ENCODE data around the gene OR13A1. TPM values are rescaled to one million over a fixed set of nuclear protein-coding genes. Genes with fewer than 3 reads are reported as not detected.
"Not testable (repeated sequence)": the region's sequence is repeated elsewhere in the genome, so short reads cannot be mapped to it uniquely, and the experiment has no call there.

OR13A1 gene
- total RNA-seq, 1 experiment from 2014 or later, result not detected

- no peak for DNase-seq (ENCODE audit: low read depth)
Measured at GRCh38 chr10:45282061-45282460, 33.3 kb downstream of the OR13A1 start.

- DNase-seq (ENCODE audit: low read depth), result no peak
Measured at GRCh38 chr10:45280113-45280760, 35.2 kb downstream of the OR13A1 start.

- no peak for DNase-seq (ENCODE audit: low read depth)
Measured at GRCh38 chr10:45279682-45280081, 35.7 kb downstream of the OR13A1 start.

DNA sequence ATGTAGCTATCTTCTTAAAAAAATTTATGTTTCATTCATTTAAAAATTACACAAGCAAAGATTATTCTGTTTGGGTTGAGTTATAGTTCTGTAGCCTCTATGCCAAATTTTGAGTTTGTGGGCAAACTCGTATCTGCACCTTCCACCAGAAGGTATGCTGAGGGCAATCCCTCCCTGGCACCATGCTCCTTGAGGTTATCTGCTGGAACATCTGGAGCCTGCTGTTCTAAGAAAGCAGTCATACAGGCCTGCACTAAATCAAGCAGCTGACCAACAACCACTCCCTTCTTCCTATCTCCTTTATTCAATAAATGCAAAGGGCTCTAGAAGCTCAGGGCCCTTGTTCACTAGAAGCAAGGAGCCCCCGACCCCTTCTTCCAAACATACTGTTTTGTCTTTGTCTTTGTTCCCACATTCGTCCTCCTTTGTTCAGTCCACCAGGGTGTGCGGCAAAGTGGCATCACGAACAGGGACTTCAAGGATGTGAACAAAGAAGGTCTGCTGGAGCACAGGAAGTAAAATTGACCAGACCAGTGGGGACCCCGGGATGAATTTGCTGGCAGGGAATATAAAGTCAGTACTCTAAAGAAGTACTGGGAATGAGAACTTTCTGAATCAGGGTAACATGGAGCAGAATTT, 36.4 kb downstream of the OR13A1 start:
- no peak for DNase-seq (ENCODE audit: low read depth)

DNA sequence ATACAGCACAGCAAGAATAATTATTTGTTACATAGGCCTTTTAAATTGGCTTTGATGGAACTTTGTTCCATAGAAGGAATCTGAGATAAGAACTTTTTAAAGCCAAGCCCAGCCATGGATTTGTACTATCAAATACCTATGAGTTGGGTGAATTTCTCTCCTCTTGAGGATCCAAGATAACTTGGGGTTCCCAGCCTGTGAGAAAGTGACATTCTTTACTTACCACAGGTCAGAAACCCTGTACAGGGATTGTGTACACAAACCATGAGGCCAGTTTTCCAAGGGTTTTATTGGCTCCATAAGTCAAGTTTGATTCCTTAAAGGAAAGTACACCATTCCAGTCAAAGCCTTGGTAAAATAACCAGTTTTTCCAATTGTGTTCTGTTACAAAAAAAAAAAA, 39.3 kb downstream of the OR13A1 start:
- DNase-seq (ENCODE audit: low read depth), result not testable (repeated sequence)

DNA sequence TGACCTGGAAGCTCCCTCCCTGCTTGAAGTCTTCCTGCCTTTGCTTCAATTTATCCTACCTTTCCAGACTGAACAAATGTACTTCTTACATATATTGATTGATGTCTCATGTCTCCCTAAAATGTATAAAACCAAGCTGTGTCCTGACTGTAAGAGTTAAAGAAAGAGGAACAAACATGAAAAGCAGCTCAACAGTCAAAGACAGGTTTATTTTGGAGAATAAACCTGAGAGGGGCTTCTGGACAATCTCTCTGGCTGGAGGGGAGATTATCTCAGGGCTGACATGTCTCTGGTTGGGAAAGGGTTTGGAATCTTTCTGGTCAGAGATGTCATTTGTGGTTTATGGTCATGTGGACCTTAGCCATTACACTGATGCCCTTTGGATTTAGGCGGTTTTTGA, 41.0 kb downstream of the OR13A1 start:
- no peak for DNase-seq (ENCODE audit: low read depth)

DNA sequence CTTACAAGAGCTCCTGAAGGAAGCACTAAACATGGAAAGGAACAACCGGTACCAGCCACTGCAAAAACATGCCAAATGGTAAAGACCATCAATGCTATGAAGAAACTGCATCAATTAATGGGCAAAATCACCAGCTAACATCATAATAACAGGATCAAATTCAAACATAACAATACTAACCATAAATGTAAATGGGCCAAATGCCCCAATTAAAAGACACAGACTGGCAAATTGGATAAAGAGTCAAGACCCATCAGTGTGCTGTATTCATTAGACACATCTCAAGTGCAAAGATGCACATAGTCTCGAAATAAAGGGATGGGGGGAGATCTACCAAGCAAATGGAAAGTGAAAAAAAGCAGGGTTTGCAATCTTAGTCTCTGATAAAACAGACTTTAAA, 47.6 kb downstream of the OR13A1 start:
- DNase-seq (ENCODE audit: low read depth), result not testable (repeated sequence)

DNA sequence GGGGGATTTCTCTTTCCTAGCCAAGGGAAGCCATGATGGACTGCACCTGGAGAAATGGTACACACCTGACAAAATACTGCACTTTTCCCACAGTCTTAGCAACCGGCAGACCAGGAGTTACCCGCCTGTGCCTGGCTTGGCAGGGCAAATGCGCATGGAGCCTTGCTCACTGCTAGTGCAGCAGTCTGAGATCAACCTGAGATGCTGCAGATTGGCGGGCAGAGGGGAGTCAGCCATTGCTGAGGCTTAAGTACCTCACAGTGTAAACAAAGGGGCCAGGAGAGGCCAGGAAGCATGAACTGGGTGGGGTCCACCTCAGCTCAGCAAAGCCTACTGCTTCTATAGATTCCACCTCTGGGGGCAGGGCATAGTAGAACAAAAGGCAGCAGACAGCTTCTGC, 49.4 kb downstream of the OR13A1 start:
- DNase-seq (ENCODE audit: low read depth), result no peak

GRCh38 chr10:45261946-45262345, 53.5 kb downstream of the OR13A1 start:
- no peak for DNase-seq (ENCODE audit: low read depth)

- DNase-seq (ENCODE audit: low read depth), result no peak
Measured at GRCh38 chr10:45261243-45261775, 54.1 kb downstream of the OR13A1 start.

DNA sequence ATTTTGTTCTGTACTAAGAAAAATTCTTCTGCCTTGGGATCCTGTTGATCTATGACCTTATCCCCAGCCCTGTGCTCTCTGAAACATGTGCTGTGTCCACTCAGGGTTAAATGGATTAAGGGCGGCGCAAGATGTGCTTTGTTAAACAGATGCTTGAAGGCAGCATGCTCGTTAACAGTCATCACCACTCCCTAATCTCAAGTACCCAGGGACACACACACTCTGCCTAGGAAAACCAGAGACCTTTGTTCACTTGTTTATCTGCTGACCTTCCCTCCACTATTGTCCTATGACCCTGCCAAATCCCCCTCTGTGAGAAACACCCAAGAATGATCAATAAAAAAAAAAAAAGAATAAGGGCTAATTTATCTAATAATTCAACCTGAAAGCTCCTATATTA, 54.8 kb downstream of the OR13A1 start:
- not testable (repeated sequence) for DNase-seq (ENCODE audit: low read depth)

DNA sequence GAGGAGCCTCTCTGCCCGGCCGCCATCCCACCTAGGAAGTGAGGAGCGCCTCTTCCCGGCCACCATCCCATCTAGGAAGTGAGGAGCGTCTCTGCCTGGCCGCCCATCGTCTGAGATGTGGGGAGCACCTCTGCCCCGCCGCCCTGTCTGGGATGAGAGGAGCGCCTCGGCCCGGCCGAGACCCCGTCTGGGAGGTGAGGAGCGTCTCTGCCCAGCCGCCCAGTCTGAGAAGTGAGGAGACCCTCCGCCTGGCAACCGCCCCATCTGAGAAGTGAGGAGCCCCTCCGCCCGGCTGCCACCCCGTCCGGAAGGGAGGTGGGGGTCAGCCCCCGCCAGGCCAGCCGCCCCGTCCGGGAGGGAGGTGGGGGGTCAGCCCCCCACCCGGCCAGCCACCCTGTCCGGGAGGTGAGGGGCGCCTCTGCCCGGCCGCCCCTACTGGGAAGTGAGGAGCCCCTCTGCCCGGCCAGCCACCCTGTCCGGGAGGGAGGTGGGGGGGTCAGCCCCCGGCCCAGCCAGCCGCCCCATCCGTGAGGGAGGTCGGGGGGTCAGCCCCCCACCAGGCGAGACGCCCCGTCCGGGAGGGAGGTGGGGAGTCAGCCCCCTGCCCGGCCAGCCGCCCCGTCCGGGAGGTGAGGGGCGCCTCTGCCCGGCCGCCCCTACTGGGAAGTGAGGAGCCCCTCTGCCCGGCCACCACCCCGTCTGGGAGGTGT, 55.5 kb downstream of the OR13A1 start:
- DNase-seq (ENCODE audit: low read depth), result not testable (repeated sequence)

DNA sequence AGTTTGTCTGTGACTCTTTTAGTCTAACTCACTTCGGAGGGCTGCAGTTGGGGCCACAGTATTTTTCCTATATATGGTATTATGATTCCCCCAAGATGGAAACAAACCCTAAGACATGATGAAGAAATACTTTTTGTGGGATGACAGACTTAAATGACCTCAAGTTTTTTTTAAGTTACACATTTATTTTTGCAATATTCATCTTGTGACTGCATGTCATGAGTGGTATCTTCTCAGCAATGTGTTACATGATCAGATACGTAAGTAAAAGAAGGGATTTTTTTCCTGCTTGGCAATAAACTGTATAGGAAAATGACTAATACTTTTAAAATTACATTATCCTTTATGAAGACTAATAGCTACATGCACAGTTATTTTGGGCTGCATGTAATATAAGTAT, 57.8 kb downstream of the OR13A1 start:
- no peak for DNase-seq (ENCODE audit: low read depth)

DNA sequence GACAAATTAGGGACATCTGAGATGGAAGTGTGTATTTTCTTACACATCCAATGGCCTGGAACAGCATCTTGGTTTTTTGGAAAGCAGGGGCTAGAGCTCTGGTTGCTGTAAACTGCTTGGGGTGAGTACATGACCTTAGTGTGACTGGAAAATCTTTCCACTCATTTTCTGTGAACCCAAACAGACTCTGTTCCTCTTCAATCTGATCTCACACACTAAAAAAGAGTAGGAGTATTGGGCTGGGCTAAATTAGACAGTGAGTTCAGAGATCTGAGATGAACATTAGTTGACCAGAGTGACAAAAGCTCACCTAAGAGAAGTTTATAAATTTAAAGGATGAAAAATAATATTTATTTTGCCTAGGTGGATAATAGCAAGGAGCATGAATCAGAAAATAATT, 59.2 kb downstream of the OR13A1 start:
- no peak for DNase-seq (ENCODE audit: low read depth)

GRCh38 chr10:45255706-45256105, 59.7 kb downstream of the OR13A1 start:
- DNase-seq (ENCODE audit: low read depth), result no peak

DNA sequence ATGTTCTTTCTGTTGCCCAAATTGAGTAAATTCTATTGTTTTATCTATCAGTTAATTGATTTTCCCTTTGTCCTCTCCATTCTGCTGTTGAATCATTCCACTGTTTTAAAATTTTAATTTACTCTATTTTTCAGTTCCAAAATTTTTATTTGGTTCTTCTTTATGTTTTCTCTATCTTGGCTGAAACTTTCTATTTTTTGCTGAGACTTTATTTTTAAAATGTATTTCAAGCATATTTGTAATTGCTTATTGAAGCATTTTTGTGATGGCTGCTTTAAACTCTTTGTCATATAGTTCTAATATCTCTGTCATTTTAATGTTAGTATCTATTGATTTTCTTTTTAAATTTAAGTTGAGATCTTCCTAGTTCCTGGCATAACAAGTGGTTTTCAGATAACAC, 60.5 kb downstream of the OR13A1 start:
- no peak for DNase-seq (ENCODE audit: low read depth)

- DNase-seq (ENCODE audit: low read depth), result no peak
Measured at GRCh38 chr10:45253183-45253914, 62.1 kb downstream of the OR13A1 start.

All from HT1080 (cell line).